Ovary (tissue), 10 donors: ENCODE data around the gene MTRFR. TPM values are rescaled to one million over a fixed set of nuclear protein-coding genes. Genes with fewer than 3 reads are reported as not detected.
A peak's percentile ranks its signal among the peaks of the same experiment; 100 is the strongest.
"Not testable (repeated sequence)": the region's sequence is repeated elsewhere in the genome, so short reads cannot be mapped to it uniquely, and the experiment has no call there.

Experiments used
- DNase-seq, 5 donors: peaks; one replicate each; pipeline ENCODE4 v3.0.0-alpha.2; 2019 to 2020
- H3K27ac ChIP-seq, 2 donors: fragments of 200-600 bp; one replicate each; pipeline versions ENCODE4 v1.5.1 to v1.8.0; 2019 to 2022
- H3K27me3 ChIP-seq: fragments of 200-600 bp; one replicate; pipeline ENCODE4 v1.8.0; 2022
- H3K36me3 ChIP-seq: fragments of 200-600 bp; sonication (generic); one replicate; pipeline ENCODE4 v1.5.1; 2019
- H3K4me1 ChIP-seq: one replicate; pipeline ENCODE4 v1.8.1; 2013; ENCODE audit warnings: mild to moderate bottlenecking, moderate library complexity; ENCODE audit not compliant: insufficient read depth
- H3K4me3 ChIP-seq: fragments of 200-600 bp; sonication (generic); one replicate; pipeline ENCODE4 v1.5.1; 2017
- H3K9me3 ChIP-seq, 2 donors: fragments of 200-600 bp in 1 of 2; sonication (generic) in 1 of 2; one replicate each; pipeline versions ENCODE4 v1.5.1 to v1.8.1; 2013 to 2019; ENCODE audit warnings: mild to moderate bottlenecking in 1 of 2, moderate library complexity in 1 of 2
- CTCF ChIP-seq, 3 donors: fragments of 450-650 bp in 2 of 3; fragments of 200-600 bp in 1 of 3; IDR thresholded peaks; one replicate each; pipeline versions ENCODE4 v1.5.1 to v1.8.0; 2016 to 2022; ENCODE audit warnings: antibody characterized with exemption in 3 of 3, mild to moderate bottlenecking in 1 of 3
- EP300 ChIP-seq: sonication (generic); formaldehyde crosslinking; IDR thresholded peaks from one replicate; pipeline ENCODE4 v1.6.1; 2017; ENCODE audit warnings: antibody characterized with exemption
- POLR2A ChIP-seq: fragments of 450-650 bp; IDR thresholded peaks from one replicate; pipeline ENCODE4 v1.6.1; 2017; ENCODE audit warnings: antibody characterized with exemption, mild to moderate bottlenecking, moderate library complexity
- WGBS, 3 donors: extraction: QIAGEN DNeasy Blood & Tissue Kit in 1 of 3; methylation state at CpG; one replicate each; pipeline versions ENCODE4 v1.1.5 to v1.1.7; 2013 to 2017; 5-methylcytosine and 5-hydroxymethylcytosine counted together
- intact Hi-C, 4 donors: fragments of 100-400 bp; cut with DNase I; formaldehyde crosslinking; loops; one replicate each; pipeline versions ENCODE4 v1.11.0 to v1.15.1; 2022 to 2023
- long read RNA-seq, 3 donors: library from polyadenylated mRNA in 2 of 3; unstranded in 2 of 3; transcript quantifications; one replicate each; pipeline ENCODE4 v2.0.0 and lab custom pipeline, GENCODE V29; 2021 to 2026
- polyA plus RNA-seq, 2 donors: library from polyadenylated mRNA; stranded (reverse); fragments of 200-250 nt in 1 of 2; fragments of 350-450 nt in 1 of 2; fragmentation: Illumina TruSeq in 1 of 2; extraction: RNeasy Lipid Tissue Mini Kit (QIAGEN cat#74804) in 1 of 2; gene quantifications; one replicate each; pipeline ENCODE4 v1.2.3, GENCODE V29; 2013 to 2014
- total RNA-seq, 7 donors: library from RNA; depleted of rRNA in 2 of 7; stranded (reverse); fragments of >200 nt in 2 of 7; fragmentation: NEBNext Ultra II Directional in 3 of 7; extraction: Animal tissue kit (Norgen Biotek cat#: 25700) in 3 of 7; gene quantifications; one replicate each; pipeline versions ENCODE4 v1.1.0 to v1.2.4, GENCODE V29; 2016 to 2023
- donor health status: DM: no; HTN: no; CAD: no; lungs with moderate emphysema.
- donor health status: DM: no; HTN: no; CAD: no.
- donor health status: Bipolar disorder and iron deficiency.
- donor health status: DM: yes; HTN: yes; CAD: no.
- donor health status: DM: no; HTN: no; CAD: no.
- donor health status: DM: yes; HTN: yes; CAD: no.

Gene MTRFR
- total RNA-seq (10 to 100 TPM; 13.4 to 21.2 (median 17.3) TPM), polyA plus RNA-seq (10 to 100 TPM; 17.5 to 20.0 TPM)
- long read RNA-seq, donor 1, transcript C12orf65-201 (3 exons, 2,073 nt) = major isoform, 19 of 40 reads
- long read RNA-seq, donor 1, partial matches to known transcripts = 2 of 40 reads
- long read RNA-seq, donor 1, other reads (novel, unspliced or antisense) = 17 of 40 reads
- long read RNA-seq, donor 2, transcript C12orf65-201 (3 exons, 2,073 nt) = major isoform, 19 of 541 reads
- long read RNA-seq, donor 2, partial matches to known transcripts = 483 of 541 reads
- long read RNA-seq, donor 2, other reads (novel, unspliced or antisense) = 39 of 541 reads
- long read RNA-seq, donor 3, transcript C12orf65-201 (3 exons, 2,073 nt) = major isoform, 31 of 35 reads
- long read RNA-seq, donor 3, partial matches to known transcripts = 0 of 35 reads
- long read RNA-seq, donor 3, other reads (novel, unspliced or antisense) = 0 of 35 reads

DNA sequence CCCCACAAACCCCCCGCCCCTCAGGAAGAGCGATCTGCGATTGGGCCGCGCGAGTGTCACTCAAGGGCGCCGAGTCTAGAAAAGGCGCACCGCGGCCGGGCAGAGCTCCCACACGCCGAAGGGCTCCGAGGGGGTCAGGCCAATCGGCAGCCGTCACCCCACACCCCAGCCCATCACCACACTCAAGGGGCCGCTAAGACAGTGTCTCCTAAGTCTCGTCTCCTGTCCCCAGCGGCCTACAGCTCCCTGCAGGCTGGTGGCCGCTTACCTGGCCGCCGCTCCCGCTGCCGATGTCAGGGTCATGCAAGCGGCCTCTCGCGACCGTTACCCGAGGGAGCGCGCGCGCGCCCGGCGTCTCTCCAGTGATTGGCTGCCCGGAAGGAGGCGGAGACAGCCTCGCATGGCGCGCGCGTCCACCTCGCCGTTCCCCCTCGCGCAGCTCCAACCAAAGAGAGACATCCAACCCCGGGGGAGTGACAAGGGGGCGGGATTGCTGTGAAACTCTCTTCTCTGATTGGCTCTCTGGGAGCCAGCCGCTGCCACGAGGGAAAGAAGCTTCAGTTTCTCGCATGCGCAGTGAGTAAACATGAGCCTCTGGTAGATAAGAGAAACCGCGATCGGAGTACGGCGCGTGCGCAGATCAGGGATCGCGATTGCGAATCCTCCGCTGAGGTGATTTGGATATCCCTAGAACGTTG, at the start of gene MTRFR, which contains the start of gene MPHOSPH9:
Gene MTRFR, plus strand, starts transcription at position 630 of the 698 bp plus-strand sequence. CDS start 20,239 bp downstream, outside the sequence.
Gene MPHOSPH9, minus strand, starts transcription at position 335 of the 698 bp plus-strand sequence. CDS start 2,777 bp downstream, outside the sequence.
- peaks cover 10% of the 10 kb centered on the region for H3K4me1 ChIP-seq
- 0 to 1% (median 0%) methylated on average over 65 to 66 of the region's 66 CpGs for WGBS, 3 donors
- peak; percentile 98 to 99 (median 98) for DNase-seq
- no peaks in the 10 kb centered on the region for H3K36me3 ChIP-seq
- intact Hi-C loops = loop anchor here (2.0 to 10.0 kb wide), 6 partner anchors 81 to 368 kb away; partner anchors contain the start of genes OGFOD2 (in 2 of the 4) and PITPNM2 (in 1 of the 4)
- no peaks in the 10 kb centered on the region for H3K9me3 ChIP-seq
- no peaks in the 10 kb centered on the region for H3K27me3 ChIP-seq
- peak within 1 kb of the TSS; percentile 69 to 86 for H3K27ac ChIP-seq
- TF ChIP-seq POLR2A = peak; percentile 99
- no peak for TF ChIP-seq EP300
- TF ChIP-seq CTCF (IDR thresholded peaks at IDR 0.05) = peak in 1 of 3 donors; percentile 21
- peak within 1 kb of the TSS; percentile 96 for H3K4me3 ChIP-seq

GRCh38 chr12:123187637-123188036, 45.6 kb upstream of the MTRFR start:
- intact Hi-C loops = no loop called here

GRCh38 chr12:123199936-123200335, 33.3 kb upstream of the MTRFR start:
- Histone ChIP-seq H3K27ac (no peak overlapping the region), H3K4me3 (no peak overlapping the region), H3K27me3 (no peaks in the 10 kb centered on the region), H3K36me3 (no peaks in the 10 kb centered on the region), H3K9me3 (no peaks in the 10 kb centered on the region), H3K4me1 (no peaks in the 10 kb centered on the region)
- WGBS, 3 donors = 93 to 99% (median 96%) methylated on average over 3 of the region's 3 CpGs
- TF ChIP-seq POLR2A = no peak
- no peak for TF ChIP-seq EP300
- TF ChIP-seq CTCF (IDR thresholded peaks at IDR 0.05) = no peak
- intact Hi-C loops = no loop called here
- no peak for DNase-seq

More at GRCh38 chr12:123187637-123188036, 45.6 kb upstream of the MTRFR start:
- no peak overlapping the region for H3K4me3 ChIP-seq
- WGBS, 3 donors = 92 to 96% (median 92%) methylated on average over 6 of the region's 6 CpGs
- no peak overlapping the region for H3K27ac ChIP-seq
- no peak for TF ChIP-seq CTCF (IDR thresholded peaks at IDR 0.05)
- TF ChIP-seq POLR2A = no peak
- no peak for TF ChIP-seq EP300
- H3K36me3 ChIP-seq = no peaks in the 10 kb centered on the region
- no peaks in the 10 kb centered on the region for H3K9me3 ChIP-seq
- no peak for DNase-seq
- no peaks in the 10 kb centered on the region for H3K27me3 ChIP-seq
- no peaks in the 10 kb centered on the region for H3K4me1 ChIP-seq

DNA sequence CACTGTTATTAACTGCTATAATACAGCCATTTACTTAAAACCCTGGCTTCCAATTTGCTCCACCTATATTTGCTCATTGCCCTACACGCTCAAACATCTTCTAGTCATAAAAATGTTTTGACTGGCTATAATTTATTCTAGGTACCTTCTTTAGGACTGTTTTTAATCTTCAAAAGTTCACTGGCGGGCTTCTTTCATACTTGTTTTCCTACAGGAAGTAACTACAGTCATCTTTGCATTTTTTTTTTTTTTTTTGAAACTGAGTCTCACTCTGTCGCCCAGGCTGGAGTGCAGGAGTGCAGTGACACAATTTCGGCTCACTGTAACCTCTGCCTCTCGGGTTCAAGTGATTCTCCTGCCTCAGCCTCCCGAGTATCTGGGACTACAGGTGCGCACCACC, 32.8 kb upstream of the MTRFR start:
- no peaks in the 10 kb centered on the region for H3K36me3 ChIP-seq
- WGBS, 3 donors = 87 to 94% (median 92%) methylated on average over 7 of the region's 7 CpGs

DNA sequence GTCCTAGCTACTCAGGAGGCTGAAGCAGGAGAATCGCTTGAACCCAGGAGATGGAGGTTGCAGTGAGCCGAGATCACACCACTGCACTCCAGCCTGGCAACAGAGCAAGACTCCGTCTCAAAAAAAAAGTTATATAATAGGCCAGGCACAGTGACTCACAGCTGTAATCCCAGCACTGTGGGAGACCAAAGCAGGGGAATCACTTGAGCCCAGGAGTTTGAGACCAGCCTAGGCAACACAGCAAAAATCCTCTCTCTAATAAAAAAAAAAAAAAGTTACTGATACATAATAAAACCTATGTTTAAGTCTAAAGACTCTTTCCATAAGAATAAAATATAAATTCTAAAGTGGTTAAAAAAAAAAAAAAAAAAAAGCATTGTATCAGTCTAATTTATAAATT, 26.4 kb upstream of the MTRFR start:
- H3K4me1 ChIP-seq, DNase-seq, H3K27me3 ChIP-seq, H3K36me3 ChIP-seq, H3K4me3 ChIP-seq, intact Hi-C loops, H3K9me3 ChIP-seq, H3K27ac ChIP-seq: not testable (repeated sequence)
- 62 to 68% (median 65%) methylated on average over 3 of the region's 3 CpGs for WGBS, 3 donors

More for the DNA sequence above, 32.8 kb upstream of the MTRFR start:
- no peaks in the 10 kb centered on the region for H3K9me3 ChIP-seq
- no peak overlapping the region for H3K4me3 ChIP-seq
- H3K27ac ChIP-seq = no peak overlapping the region
- TF ChIP-seq POLR2A = no peak
- TF ChIP-seq CTCF (IDR thresholded peaks at IDR 0.05) = no peak
- TF ChIP-seq EP300 = no peak
- no peaks in the 10 kb centered on the region for H3K4me1 ChIP-seq
- H3K27me3 ChIP-seq = no peaks in the 10 kb centered on the region
- intact Hi-C loops = no loop called here
- no peak for DNase-seq

DNA sequence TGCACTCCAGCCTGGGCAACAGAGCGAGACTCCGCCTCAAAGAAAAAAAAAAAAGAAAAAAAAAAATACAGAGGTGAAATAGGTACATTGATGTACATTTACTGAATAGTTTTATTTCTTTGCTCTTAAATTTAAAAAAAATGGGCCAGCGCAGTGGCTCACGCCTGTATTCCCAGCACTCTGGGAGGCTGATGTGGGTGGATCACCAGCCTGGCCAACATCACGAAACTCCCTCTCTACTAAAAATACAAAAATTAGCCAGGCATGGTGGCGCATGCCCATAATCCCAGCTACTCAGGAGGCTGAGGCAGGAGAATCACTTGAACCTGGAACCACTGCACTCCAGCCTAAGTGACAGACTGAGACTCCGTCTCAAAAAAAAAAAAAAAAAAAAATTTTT, 25.4 kb upstream of the MTRFR start:
- H3K36me3 ChIP-seq, H3K4me3 ChIP-seq, H3K4me1 ChIP-seq, H3K9me3 ChIP-seq, intact Hi-C loops, DNase-seq, H3K27ac ChIP-seq, H3K27me3 ChIP-seq: not testable (repeated sequence)
- 93 to 97% (median 96%) methylated on average over 7 of the region's 7 CpGs for WGBS, 3 donors
